ENCODE measurements around the gene KRT8.
A peak's percentile ranks its signal among the peaks of the same experiment; 100 is the strongest.
"Not testable (repeated sequence)": the region's sequence is repeated elsewhere in the genome, so short reads cannot be mapped to it uniquely, and the experiment has no call there.

KRT8 gene

DNA sequence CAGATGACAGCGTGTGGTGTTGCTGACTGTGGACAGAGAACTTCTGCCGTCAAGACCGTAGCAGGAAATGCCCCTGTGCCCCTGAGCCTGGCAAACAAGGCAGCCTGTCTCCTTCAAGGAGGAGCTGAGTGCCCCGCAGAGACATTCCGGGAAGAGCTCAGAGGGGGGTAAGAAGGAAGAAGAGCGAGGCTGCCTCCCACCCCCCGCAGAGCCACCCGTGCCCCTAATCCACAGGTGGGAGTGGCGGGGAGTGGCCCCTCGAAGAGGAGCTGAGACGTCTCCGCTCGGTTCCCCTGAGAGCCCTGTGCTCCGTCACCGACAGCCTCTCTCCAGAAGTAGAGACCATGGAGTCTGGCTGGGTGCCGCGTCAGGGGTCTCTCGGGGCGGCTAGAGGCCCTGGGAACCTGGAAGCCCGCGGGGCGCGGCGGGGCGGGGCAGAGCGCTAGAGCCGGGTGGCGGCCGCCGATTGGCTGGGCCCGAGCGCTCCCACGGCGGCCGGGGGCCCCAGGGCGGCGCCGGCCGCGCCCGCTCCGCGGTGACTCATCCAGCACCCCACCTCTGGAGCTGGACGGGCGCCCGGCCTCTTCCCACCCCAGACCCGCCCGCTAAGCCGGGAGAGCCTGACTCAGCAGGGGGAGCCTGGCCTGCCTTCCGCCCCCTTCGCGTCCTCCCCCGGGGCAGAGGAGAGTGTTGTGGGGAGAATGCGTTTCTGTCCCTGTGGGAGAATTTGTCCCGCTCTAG, 30.9 kb downstream of the KRT8 start:
- peak; percentile 52 to 78 for DNase-seq

DNA sequence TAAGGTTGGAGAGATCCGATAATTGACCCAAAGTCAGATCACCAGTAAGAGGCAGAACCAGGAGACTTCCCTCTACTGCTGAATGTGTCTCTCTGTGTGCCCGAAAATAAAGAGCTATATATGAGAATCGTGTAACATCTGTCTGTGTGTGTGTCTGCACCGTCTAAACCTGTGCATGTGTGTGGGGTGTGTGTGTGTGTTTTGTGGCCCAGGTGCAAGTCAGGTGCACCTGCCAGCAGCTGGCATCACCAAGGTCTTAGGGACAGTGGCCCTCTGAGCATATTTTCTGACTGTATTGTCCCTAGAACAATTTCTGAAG, 31.4 kb downstream of the KRT8 start:
- no peak for DNase-seq

- no peak for DNase-seq
Observed at GRCh38 chr12:52872644-52873389, 32.1 kb downstream of the KRT8 start.

- peak; percentile 41 to 46 for DNase-seq
Observed at GRCh38 chr12:52871291-52872039, 33.4 kb downstream of the KRT8 start.

DNA sequence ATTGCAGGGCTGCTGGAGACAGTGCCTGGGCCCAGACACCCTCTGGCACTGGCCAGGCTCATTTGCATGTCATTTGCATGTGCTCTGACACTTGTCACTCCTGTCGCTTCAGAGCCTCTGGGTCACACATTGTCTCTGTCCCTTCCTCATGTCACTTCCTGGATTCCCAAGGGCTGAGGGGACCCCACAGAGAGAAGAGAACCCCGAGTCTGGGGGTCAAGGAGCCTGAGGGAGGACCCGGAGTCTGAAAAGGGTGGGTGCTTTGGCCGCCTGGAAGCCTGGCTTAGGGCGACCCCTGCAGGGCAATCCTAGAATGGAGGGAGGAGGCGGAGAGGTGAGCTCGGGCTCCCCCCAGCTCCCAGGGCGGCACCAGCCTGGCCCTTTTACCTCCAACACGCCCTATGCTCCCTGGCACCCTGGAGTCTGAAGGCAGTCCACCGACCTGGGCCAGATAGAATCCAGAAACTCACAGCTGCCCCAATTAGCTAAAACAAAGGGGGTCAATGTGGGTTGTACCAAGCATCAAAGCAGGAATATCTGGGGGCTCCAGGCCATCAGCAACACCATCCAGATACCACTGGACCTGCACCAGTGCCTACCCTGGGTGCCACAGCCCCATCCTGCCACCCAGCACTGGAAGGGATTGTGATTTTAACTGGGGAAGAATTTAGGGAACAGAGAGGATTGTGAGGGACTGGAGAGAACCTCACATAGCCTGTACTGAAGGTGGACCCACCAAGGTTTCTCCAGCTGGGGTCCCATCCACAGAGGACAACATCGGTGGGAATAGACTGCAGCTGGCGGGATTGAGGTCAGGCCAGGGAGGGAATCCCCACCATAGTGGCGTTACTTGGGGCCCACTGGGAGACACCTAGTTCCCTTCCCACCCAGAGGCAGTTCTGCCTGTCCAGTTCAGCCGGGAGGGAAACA, 34.2 kb downstream of the KRT8 start:
- peak; percentile 67 to 72 for DNase-seq

DNA sequence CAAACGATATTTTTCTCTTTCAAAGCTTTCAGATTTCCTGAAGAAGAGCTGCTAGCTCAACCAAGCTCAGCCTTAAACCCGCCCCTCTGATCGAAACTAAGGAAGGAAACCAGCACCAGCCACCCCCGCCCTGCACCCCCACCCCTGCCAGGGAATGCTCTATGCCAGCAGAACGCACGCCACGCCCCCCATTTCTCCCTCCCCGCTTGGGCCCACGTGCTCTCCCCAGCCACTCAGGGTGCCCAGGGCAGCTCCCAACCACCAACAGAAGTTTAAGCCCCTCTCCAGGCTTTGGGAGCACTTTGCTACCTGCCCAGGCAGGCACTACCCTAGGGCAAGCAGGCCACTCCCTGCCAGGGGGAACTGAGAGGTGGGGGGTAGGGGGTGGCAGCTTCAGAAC, 37.2 kb downstream of the KRT8 start:
- DNase-seq, result peak; percentile 34 to 53

DNA sequence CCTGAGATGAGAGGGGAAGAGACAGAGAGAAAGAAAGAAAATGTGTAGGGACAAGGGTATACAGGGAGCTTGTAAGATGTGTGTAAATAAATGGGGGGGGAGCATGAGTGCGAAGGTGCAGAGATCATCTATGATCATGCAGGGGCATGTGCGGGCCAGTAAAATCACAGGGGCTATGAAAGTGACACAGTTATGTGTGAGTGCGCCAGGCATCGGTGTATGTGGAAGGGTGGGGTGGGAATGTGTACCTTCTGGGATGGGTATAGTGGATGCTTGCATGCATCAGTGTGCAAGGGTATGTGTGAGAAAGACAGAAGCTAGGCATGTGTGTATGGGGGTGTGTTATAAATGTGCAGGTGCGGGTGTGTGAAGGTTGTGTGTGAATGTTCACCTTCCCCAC, 37.7 kb downstream of the KRT8 start:
- no peak for DNase-seq

DNA sequence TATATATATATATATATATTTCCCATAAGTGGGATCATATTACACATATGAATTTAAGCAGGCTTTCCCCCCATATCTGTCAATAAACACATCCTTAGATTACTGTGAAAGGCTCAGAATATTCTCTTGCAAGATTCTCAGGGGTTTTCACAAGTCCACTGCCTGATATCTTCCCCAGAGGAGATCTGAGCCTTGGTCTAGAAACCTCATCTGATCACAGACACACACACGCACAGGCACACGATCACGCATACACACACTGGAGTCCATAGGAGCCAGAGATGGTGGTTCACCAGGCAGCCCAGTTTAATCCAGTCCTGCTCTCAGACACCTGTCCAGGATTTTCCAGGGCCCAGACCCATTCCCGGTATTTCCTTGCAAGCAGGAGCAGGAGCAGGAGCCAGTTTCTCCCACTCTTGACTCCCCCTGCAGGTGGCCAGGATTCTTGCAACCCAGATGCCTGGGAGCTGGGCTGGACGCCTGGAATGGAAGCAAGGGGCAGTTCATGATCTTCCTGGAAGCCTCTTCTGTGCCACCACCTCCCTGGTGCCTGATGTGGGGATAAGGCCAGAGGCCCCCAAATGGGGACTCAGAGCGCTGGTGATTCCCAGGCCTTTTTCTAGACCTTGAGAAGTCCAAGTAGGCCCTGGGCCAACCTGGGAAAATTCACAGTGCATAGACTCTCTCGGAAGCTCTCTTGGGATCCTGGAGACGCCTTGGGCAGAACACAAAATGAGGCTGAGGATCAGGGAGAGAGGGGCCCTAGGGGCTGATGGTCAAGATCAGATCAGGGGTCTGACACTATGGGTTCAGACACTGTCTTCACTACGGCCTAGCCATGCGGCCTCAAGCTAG, 39.6 kb downstream of the KRT8 start:
- DNase-seq, result peak in 1 of 2 donors; percentile 20

- DNase-seq, result no peak
Observed at GRCh38 chr12:52862023-52862422, 42.9 kb downstream of the KRT8 start.

DNA sequence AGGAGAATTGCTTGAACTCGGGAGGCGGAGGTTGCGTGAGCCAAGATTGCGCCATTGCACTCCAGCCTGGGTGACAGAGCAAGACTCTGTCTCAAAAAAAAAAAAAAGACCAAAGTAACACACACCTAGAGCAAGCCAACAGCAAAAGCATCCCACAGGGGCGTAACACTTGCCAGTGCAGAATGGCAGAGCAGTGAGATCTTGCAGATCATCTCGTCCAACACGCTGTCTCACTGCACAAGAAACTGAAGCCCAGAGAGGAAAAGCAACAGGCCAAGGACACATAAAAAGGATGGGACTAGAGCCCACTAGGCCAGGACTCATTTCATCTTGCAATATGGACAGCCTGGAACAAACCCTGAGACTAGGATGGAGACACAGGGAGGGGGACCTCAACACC, 43.4 kb downstream of the KRT8 start:
- DNase-seq, result no peak

GRCh38 chr12:52860102-52860823, 44.6 kb downstream of the KRT8 start:
- DNase-seq, result no peak

DNA sequence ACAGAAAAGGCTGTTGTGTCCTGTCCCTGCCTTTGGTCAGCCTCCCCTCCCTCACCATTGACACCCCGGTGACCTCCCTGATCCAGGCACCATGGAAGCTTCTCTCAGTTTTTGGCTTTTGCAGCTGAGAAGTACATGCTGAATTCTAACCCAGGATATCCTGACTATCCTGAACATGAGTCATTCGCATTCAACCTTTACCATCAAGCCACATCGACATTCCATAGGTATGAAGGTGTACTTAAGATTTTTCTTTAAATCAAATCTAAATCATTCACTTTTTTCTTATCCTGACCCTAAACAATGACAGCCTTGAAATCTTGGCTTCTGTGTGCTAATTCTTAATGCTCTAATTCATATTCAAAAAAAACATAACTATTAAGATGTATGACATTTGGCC, 47.4 kb downstream of the KRT8 start:
- DNase-seq, result no peak

DNA sequence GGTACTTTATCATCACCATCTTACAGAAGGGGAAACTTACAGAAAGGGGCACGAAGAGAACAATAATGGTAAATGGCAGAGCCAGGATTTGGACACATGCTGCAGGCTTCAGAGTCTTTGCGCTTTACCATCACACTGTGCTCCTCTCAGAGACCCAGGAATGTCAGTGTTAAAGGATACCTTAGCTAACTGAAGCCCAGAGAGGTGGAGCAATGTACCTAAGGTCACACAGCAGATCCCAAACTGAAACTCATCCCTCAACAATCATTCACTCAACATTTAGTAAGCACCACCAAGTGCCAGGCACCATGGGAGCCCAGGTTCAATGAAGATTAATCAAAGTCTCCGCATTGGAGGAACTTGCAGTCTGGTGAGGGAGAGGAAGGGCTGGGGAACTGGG, 48.1 kb downstream of the KRT8 start:
- no peak for DNase-seq

DNA sequence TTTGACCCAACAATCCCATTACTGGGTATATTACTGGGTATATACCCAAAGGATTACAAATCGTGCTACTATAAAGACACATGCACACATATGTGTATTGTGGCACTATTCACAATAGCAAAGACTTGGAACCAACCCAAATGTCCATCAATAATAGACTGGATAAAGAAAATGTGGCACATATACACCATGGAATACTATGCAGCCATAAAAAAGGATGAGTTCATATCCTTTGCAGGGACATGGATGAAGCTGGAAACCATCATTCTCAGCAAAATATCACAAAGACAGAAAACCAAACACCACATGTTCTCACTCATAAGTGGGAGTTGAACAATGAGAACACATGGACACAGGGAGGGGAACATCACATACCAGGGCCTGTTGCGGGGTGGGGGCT, 48.8 kb downstream of the KRT8 start:
- DNase-seq, result not testable (repeated sequence)

DNA sequence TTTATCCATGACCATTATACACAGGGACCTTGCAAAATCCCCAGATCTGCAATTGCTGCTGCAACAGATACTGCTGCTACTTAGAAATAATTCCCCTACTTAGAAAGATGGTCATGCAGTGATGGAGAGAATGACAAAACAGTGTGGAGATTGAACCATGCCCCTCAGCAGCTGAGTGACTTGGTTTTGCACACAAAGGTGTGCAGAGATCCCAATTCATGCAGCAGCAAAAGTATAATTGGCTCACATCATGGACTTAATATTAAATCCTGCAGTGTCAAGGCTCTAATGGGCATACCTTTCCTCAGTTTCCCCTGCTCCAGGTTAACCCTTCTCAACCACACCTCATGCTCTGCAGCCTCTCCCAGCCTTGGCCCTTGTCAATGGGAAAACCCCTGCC, 53.1 kb downstream of the KRT8 start:
- DNase-seq, result no peak

- DNase-seq, result no peak
Observed at GRCh38 chr12:52850681-52851080, 54.2 kb downstream of the KRT8 start.

GRCh38 chr12:52849511-52849910, 55.4 kb downstream of the KRT8 start:
- no peak for DNase-seq

DNA sequence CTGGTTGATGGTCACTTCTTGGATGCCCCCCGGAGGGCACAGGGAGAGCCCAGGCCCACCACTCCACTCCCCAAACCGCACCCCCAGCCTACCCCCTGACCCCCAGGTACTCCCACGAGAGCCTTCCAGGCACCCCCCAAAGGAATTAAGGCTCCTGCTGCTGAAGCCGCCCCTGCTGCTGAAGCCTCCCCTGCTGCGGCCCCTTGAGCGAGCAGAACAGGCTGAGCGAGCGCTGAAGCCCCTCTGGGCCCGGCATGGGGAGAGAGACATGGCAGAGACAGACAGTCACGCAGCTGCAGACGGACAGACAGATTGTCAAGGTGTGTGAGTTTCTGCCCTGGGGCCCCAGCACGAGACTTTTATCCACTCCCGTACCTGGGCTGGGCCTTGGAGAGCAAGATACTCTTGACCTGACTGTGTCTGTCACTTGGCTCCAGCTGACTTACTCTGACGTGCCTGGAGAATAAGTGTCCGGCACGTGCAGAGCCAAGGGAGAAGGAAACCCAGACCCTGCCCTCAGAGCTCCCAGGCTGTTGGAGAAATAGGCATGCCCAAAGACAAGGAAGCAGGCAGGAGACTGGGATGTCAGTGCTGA, 56.1 kb downstream of the KRT8 start, which contains the start of gene KRT78:
TSS of gene KRT78 (minus strand) at position 334 of the 595 bp plus-strand sequence. CDS start at position 270, 64 bp downstream.
- DNase-seq, result no peak

- no peak for DNase-seq
Observed at GRCh38 chr12:52847335-52848102, 57.4 kb downstream of the KRT8 start.

All from CD4-positive, alpha-beta T cell treated with Interleukin-1 beta for 1 hour (primary cell).